Spinal cord (tissue), 10 donors: ENCODE measurements around the gene DUSP10. TPM values are rescaled to one million over a fixed set of nuclear protein-coding genes. Genes with fewer than 3 reads are reported as not detected.

Source experiments
- DNase-seq, 6 donors: peaks; one replicate each; pipeline versions ENCODE4 v3.0.0 to v3.0.0-alpha.2; 2013 to 2015; ENCODE audit warnings: low spot score in 6 of 6, low read depth in 4 of 6
- H3K27ac ChIP-seq: one replicate; pipeline ENCODE4 v1.5.1; 2013; ENCODE audit warnings: low read depth, low read length, control low read depth
- H3K27me3 ChIP-seq: one replicate; pipeline ENCODE4 v1.6.1; 2013; ENCODE audit warnings: low read length; ENCODE audit not compliant: control insufficient read depth, insufficient read depth
- H3K36me3 ChIP-seq: one replicate; pipeline ENCODE4 v1.6.1; 2013; ENCODE audit warnings: low read length; ENCODE audit not compliant: control insufficient read depth, insufficient read depth
- H3K4me1 ChIP-seq: one replicate; pipeline ENCODE4 v1.6.1; 2013; ENCODE audit warnings: low read length; ENCODE audit not compliant: control insufficient read depth, insufficient read depth
- H3K4me3 ChIP-seq: one replicate; pipeline ENCODE4 v1.5.1; 2013; ENCODE audit warnings: low read depth, low read length, control low read depth
- H3K9me3 ChIP-seq: one replicate; pipeline ENCODE4 v1.6.1; 2013; ENCODE audit warnings: low read length; ENCODE audit not compliant: control insufficient read depth, insufficient read depth
- WGBS: methylation state at CpG from one replicate; pipeline ENCODE4 v1.1.5; 2013; ENCODE audit warnings: missing lambda C conversion rate; ENCODE audit not compliant: insufficient coverage; 5-methylcytosine and 5-hydroxymethylcytosine counted together
- long read RNA-seq, 4 donors: transcript quantifications; one replicate each; lab custom pipeline, GENCODE V29; 2026
- polyA plus RNA-seq, 2 donors: library from polyadenylated mRNA; unstranded; fragments of 120-200 nt; gene quantifications; one replicate each; pipeline ENCODE4 v1.2.1, GENCODE V29; 2013; ENCODE audit not compliant: insufficient read length in 2 of 2
- total RNA-seq, 2 donors: library from RNA; depleted of rRNA in 1 of 2; stranded (reverse); fragments of 120-200 nt in 1 of 2; fragments of >200 nt in 1 of 2; gene quantifications; one replicate each; pipeline versions ENCODE4 v1.2.3 to v1.2.4, GENCODE V29; 2013 to 2014
- donor health status: healthy.

DUSP10 gene
- 1 to 10 TPM; 6.6 to 9.6 TPM for total RNA-seq
- polyA plus RNA-seq: 1 to 10 TPM; 4.1 to 4.8 TPM
- long read RNA-seq, donor 1, partial matches to known transcripts: 5 of 7 reads
- long read RNA-seq, donor 1, other reads (novel, unspliced or antisense): 0 of 7 reads
- long read RNA-seq, donor 2: 0 reads
- long read RNA-seq, donor 3: 0 reads
- long read RNA-seq, donor 4, partial matches to known transcripts: 5 of 6 reads
- long read RNA-seq, donor 4, other reads (novel, unspliced or antisense): 0 of 6 reads

DNA sequence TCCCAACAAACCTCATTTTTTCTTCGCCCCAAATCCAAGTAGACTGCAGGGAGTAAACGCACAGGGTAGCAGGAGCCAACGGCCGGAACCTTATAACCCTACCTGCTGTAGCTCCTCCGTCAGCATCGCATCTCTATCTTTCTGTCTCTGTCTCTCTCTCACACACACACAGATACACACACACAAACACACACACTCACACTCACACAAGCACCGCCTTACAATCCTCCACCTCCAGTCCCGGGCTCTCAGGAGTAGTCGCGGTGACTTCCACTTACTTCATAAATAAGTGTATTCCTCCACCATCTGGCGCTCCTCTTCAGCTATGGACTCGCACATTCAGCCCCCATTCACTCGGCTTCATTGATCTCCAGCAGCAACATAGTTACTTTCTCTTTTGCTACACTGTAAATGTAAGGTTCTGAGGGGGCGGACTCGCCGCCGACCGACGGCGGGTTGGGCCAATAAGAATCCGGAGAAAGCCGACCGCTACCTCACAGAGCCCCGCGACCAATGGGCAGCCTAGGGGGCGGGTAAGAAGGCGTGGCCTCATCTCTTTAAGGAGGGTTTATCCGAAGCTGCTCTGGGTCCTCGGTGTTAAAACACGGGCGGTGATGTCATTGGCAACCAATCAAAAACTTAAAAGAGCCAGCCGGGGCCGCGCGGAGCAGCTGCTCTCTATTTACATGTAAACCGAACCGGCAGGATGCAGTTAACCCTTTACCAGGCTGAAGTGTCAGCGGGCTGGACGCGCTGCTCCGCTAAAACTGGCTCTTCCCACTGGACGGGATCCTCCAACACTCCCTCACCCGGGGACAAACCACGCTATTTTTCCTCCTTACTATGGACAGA lies at the start of gene DUSP10:
Gene DUSP10 (minus strand): TSS at position 387 of the 852 bp plus-strand sequence. CDS start 2,345 bp downstream, outside the sequence.
- Histone ChIP-seq H3K9me3 (no peaks in the 10 kb centered on the region), H3K36me3 (no peaks in the 10 kb centered on the region), H3K27ac (peak within 1 kb of the TSS; percentile 96), H3K4me1 (peaks cover 32% of the 10 kb centered on the region), H3K4me3 (peak within 1 kb of the TSS; percentile 84), H3K27me3 (peaks cover 6% of the 10 kb centered on the region)
- peak; percentile 96 to 100 (median 98) for DNase-seq
- WGBS: 0% methylated on average over 43 of the region's 44 CpGs

DNA sequence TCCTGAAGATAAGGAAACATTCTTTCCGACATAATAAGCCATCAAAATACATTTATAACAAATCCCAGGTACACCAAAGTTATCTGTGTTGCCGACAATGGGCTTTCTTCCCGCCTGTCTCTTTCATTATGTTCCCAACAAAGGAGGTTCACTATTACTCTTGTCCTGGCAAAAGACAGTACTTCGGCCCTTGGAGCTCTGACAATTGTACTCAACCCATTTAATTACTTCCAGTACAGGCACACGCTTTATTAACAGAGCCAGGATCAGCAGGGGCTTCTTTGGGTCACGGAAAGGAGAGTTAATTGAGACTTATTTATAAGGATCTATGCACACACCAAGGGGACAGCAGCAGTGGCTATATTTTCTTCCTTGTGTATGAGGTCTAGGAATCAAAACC lies 46.6 kb upstream of the DUSP10 start:
- H3K36me3 ChIP-seq: no peaks in the 10 kb centered on the region
- no peaks in the 10 kb centered on the region for H3K9me3 ChIP-seq
- no peak overlapping the region for H3K4me3 ChIP-seq
- peak in 2 of 6 donors; percentile 36 to 42 for DNase-seq
- no peak overlapping the region for H3K27ac ChIP-seq
- H3K27me3 ChIP-seq: no peaks in the 10 kb centered on the region
- 12% methylated on average over 3 of the region's 6 CpGs for WGBS
- peaks cover 4% of the 10 kb centered on the region for H3K4me1 ChIP-seq

DNA sequence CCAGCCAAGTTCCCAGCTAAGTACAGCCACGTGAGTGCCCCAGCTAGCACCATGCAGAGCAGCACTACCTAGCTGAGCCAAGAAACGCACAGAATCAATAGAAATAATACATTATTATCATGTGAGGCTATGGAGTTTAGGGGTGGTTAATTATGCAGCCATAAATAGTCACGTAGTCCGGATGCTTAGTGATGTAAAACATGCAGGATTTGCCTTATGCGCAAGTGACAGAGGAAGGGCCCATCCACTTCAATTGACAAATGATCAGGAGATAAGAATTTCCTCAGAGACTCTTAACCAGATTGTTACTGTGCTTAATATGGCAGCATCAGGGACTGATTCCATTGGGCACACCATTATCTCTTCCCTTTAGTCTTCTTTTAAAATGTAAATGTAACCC lies 44.8 kb upstream of the DUSP10 start:
- peaks cover 4% of the 10 kb centered on the region for H3K4me1 ChIP-seq
- 90% methylated on average over 3 of the region's 5 CpGs for WGBS
- no peak overlapping the region for H3K27ac ChIP-seq
- no peak overlapping the region for H3K4me3 ChIP-seq
- H3K27me3 ChIP-seq: no peaks in the 10 kb centered on the region
- H3K9me3 ChIP-seq: no peaks in the 10 kb centered on the region
- DNase-seq: no peak
- no peaks in the 10 kb centered on the region for H3K36me3 ChIP-seq

DNA sequence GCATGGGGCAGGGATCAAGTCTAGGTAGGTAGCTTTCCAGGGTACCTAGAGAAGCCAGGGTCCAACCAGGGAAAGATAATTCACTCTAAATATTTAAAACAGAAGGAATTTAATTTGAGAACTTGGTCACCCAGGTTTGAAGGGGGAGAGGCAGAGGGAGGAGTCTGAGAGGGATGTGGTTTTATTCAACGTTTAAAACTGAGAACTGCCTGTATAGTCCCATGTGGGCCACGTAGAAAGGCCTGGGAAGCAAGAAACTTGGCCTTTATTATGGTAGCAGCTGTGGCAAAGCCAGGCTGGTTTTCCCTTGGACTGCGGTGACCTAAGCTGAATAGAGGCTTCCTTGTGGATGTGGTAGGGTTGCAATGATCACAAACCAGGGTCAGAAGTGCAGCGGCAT lies 42.0 kb upstream of the DUSP10 start:
- no peak for DNase-seq
- Histone ChIP-seq H3K4me1 (peaks cover 2% of the 10 kb centered on the region), H3K27ac (no peak overlapping the region), H3K27me3 (no peaks in the 10 kb centered on the region), H3K9me3 (no peaks in the 10 kb centered on the region), H3K4me3 (no peak overlapping the region), H3K36me3 (no peaks in the 10 kb centered on the region)
- 66% methylated on average over 2 of the region's 4 CpGs for WGBS

- H3K9me3 ChIP-seq: no peaks in the 10 kb centered on the region
These were observed 41.5 kb upstream of the DUSP10 start for GRCh38 chr1:221783437-221783836.

DNA sequence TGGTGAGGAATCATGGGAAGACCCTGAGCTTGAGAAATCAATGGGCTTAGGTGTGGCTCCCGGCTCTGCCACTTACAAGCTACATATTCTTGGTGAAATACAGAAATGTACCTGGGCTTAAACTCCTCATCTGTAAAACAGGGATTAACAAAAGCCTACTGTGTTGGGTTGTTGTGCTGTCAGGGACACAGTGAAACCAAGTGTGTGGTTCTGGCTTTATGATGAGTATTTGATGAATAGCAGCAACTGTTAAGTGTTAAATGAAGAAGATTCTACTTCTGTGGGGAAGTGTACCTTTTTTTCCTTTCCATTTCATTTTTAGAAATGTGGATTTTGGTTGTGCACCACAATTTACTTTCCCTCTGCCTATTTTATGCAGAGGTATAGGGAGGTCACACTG lies 41.1 kb upstream of the DUSP10 start:
- H3K27ac ChIP-seq: no peak overlapping the region
- H3K4me1 ChIP-seq: no peaks in the 10 kb centered on the region
- WGBS: no CpG with 5 or more reads among the region's 1 CpG
- no peak for DNase-seq
- no peaks in the 10 kb centered on the region for H3K27me3 ChIP-seq
- no peaks in the 10 kb centered on the region for H3K36me3 ChIP-seq
- H3K9me3 ChIP-seq: no peaks in the 10 kb centered on the region
- H3K4me3 ChIP-seq: no peak overlapping the region

More at GRCh38 chr1:221783437-221783836, 41.5 kb upstream of the DUSP10 start:
- Histone ChIP-seq H3K27ac (no peak overlapping the region), H3K27me3 (no peaks in the 10 kb centered on the region), H3K36me3 (no peaks in the 10 kb centered on the region), H3K4me3 (no peak overlapping the region), H3K4me1 (no peaks in the 10 kb centered on the region)
- no peak for DNase-seq
- WGBS: no CpG with 5 or more reads among the region's 6 CpGs

GRCh38 chr1:221782477-221782876 lies 40.6 kb upstream of the DUSP10 start:
- no peak for DNase-seq
- H3K4me3 ChIP-seq: no peak overlapping the region
- H3K4me1 ChIP-seq: no peaks in the 10 kb centered on the region
- no peaks in the 10 kb centered on the region for H3K36me3 ChIP-seq
- H3K27me3 ChIP-seq: no peaks in the 10 kb centered on the region
- no peak overlapping the region for H3K27ac ChIP-seq
- 40% methylated on average over 1 of the region's 2 CpGs for WGBS
- H3K9me3 ChIP-seq: no peaks in the 10 kb centered on the region

- H3K4me3 ChIP-seq: no peak overlapping the region
- 94% methylated on average over 2 of the region's 7 CpGs for WGBS
- H3K9me3 ChIP-seq: no peaks in the 10 kb centered on the region
- DNase-seq: no peak
- no peak overlapping the region for H3K27ac ChIP-seq
- no peaks in the 10 kb centered on the region for H3K36me3 ChIP-seq
- H3K27me3 ChIP-seq: no peaks in the 10 kb centered on the region
- no peaks in the 10 kb centered on the region for H3K4me1 ChIP-seq
These were observed 39.3 kb upstream of the DUSP10 start for GRCh38 chr1:221781102-221781755.

DNA sequence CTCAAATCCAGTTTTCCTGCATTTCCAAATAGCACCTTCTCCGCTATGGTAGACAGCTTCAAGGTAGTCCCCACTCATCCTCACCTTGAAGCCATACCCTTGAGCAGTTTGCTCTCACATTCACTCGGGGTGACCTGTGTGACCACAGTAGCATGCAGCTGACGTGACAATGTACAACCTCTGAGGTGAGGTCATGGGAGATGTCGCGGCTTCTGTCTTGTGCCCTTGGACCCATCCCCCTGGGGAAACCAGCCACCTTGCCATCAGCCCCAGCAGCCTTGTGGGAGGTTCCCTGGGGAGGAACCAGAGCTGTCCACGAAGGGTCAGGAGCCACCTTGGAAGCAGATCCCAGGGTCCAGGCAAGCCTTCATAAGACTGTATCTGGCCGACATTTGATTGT lies 38.3 kb upstream of the DUSP10 start:
- Histone ChIP-seq H3K4me1 (no peaks in the 10 kb centered on the region), H3K27ac (no peak overlapping the region), H3K9me3 (no peaks in the 10 kb centered on the region), H3K36me3 (no peaks in the 10 kb centered on the region), H3K4me3 (no peak overlapping the region), H3K27me3 (no peaks in the 10 kb centered on the region)
- 96% methylated on average over 6 of the region's 7 CpGs for WGBS
- no peak for DNase-seq
